Astrocyte (in vitro differentiated cells and primary cell): ENCODE results near the gene ZNF426.

ENCODE experiments used
- CTCF ChIP-seq: IDR thresholded peaks from 2 replicates; pipeline ENCODE4 v1.5.1; 2011; ENCODE audit warnings: low read depth, mild to moderate bottlenecking, inconsistent platforms, low read length, moderate library complexity; ENCODE audit not compliant: insufficient read depth
- EZH2 ChIP-seq: IDR thresholded peaks from 2 replicates; pipeline ENCODE4 v1.6.1; 2012; ENCODE audit warnings: mild to moderate bottlenecking, low read length, inconsistent platforms; ENCODE audit not compliant: insufficient read depth

GRCh38 chr19:9584073-9584833 is 45.8 kb upstream of the ZNF426 start, which contains the start of gene ZNF121:
- TF ChIP-seq CTCF (no peak), EZH2 (no peak)
